ENCODE results near the gene PKD2L1.

DNA sequence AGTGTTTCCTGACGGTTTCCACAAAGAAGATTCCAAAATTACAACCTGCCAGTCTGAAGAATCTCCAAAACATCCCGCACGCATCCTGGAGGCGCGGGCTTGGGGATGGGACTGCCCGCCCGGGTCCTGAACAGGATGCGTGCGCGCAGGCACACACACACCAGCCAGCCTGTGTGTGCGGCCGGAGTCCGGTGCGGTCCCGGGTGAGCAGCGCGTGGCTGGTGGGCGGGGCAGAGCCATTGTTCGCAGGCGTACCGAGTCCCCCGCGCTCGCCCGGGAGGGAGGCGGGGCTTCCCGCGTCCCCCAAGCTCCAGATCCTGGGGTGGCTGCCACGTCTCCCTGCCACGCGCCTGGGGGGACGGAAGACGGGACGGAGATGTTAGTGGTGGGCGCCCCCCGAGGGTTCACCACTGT lies 16.3 kb upstream of the PKD2L1 start:
- TF ChIP-seq RAD21 (IDR thresholded peaks at IDR 0.05; ENCODE audit: low read depth) (no peak), YY1 (IDR thresholded peaks at IDR 0.05; ENCODE audit: low read depth) (no peak; the same call in 1 of the 2 replicates), EP300 (IDR thresholded peaks at IDR 0.05; ENCODE audit: borderline replicate concordance) (no peak), TAF1 (IDR thresholded peaks at IDR 0.05; ENCODE audit: low read depth) (no peak), FOXM1 (IDR thresholded peaks at IDR 0.05; ENCODE audit: borderline replicate concordance, low read depth) (no peak), EGR1 (IDR thresholded peaks at IDR 0.05) (peak; percentile 27; the same call in 1 of the 2 replicates), CEBPB (IDR thresholded peaks at IDR 0.05) (no peak), CREB1 (IDR thresholded peaks at IDR 0.05; ENCODE audit: low read depth) (no peak)
- TF ChIP-seq, protein P1, sequence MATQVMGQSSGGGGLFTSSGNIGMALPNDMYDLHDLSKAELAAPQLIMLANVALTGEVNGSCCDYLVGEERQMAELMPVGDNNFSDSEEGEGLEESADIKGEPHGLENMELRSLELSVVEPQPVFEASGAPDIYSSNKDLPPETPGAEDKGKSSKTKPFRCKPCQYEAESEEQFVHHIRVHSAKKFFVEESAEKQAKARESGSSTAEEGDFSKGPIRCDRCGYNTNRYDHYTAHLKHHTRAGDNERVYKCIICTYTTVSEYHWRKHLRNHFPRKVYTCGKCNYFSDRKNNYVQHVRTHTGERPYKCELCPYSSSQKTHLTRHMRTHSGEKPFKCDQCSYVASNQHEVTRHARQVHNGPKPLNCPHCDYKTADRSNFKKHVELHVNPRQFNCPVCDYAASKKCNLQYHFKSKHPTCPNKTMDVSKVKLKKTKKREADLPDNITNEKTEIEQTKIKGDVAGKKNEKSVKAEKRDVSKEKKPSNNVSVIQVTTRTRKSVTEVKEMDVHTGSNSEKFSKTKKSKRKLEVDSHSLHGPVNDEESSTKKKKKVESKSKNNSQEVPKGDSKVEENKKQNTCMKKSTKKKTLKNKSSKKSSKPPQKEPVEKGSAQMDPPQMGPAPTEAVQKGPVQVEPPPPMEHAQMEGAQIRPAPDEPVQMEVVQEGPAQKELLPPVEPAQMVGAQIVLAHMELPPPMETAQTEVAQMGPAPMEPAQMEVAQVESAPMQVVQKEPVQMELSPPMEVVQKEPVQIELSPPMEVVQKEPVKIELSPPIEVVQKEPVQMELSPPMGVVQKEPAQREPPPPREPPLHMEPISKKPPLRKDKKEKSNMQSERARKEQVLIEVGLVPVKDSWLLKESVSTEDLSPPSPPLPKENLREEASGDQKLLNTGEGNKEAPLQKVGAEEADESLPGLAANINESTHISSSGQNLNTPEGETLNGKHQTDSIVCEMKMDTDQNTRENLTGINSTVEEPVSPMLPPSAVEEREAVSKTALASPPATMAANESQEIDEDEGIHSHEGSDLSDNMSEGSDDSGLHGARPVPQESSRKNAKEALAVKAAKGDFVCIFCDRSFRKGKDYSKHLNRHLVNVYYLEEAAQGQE (IDR thresholded peaks at IDR 0.05; ENCODE audit: low read depth) = no peak

All from Ishikawa (cell line).